ENCODE data around the gene DOC2B. TPM values are rescaled to one million over a fixed set of nuclear protein-coding genes. Genes with fewer than 3 reads are reported as not detected.

Gene DOC2B
- total RNA-seq, 1 donor from 2014 or later = 0.34 TPM

GRCh38 chr17:156094-156621, 25.3 kb downstream of the DOC2B start:
- no peak for DNase-seq (ENCODE audit: low spot score)
- no peak overlapping the region for H3K4me3 ChIP-seq
- no peaks in the 10 kb centered on the region for H3K9me3 ChIP-seq (ENCODE audit: low read depth)
- no peaks in the 10 kb centered on the region for H3K36me3 ChIP-seq
- H3K4me2 ChIP-seq = no peak overlapping the region
- H4K20me1 ChIP-seq (ENCODE audit: low read depth) = no peaks in the 10 kb centered on the region
- H3K27ac Mint-ChIP-seq = no peak overlapping the region
- no peak overlapping the region for H3K27ac ChIP-seq
- no peaks in the 10 kb centered on the region for H3K27me3 ChIP-seq
- H3K36me3 Mint-ChIP-seq = no peaks in the 10 kb centered on the region
- no peaks in the 10 kb centered on the region for H3F3A ChIP-seq (ENCODE audit: low read depth)
- H2AFZ ChIP-seq (replicated peaks) = no peak overlapping the region
- no peaks in the 10 kb centered on the region for H3K79me2 ChIP-seq (ENCODE audit: low read depth)
- H3K4me3 Mint-ChIP-seq = no peak overlapping the region
- no peaks in the 10 kb centered on the region for H3K4me1 Mint-ChIP-seq
- no peaks in the 10 kb centered on the region for H3K9me3 Mint-ChIP-seq
- H3K9ac ChIP-seq = no peak overlapping the region
- H3K27me3 Mint-ChIP-seq (ENCODE audit: insufficient read depth, low read depth) = peaks cover 5% of the 10 kb centered on the region
- TF ChIP-seq EZH2 (IDR thresholded peaks at IDR 0.05) (no peak), EZH2phosphoT487 (IDR thresholded peaks at IDR 0.05) (no peak), CTCF (IDR thresholded peaks at IDR 0.05) (no peak)
- no peaks in the 10 kb centered on the region for H3K4me1 ChIP-seq

- Histone ChIP-seq H3K9ac (no peak overlapping the region), H3K79me2 (ENCODE audit: low read depth) (no peaks in the 10 kb centered on the region), H3K36me3 (no peaks in the 10 kb centered on the region), H4K20me1 (ENCODE audit: low read depth) (no peaks in the 10 kb centered on the region), H3K4me1 (no peaks in the 10 kb centered on the region), H3K27me3 (no peaks in the 10 kb centered on the region), H2AFZ (replicated peaks) (no peak overlapping the region), H3K9me3 (ENCODE audit: low read depth) (no peaks in the 10 kb centered on the region), H3K4me2 (no peak overlapping the region), H3F3A (ENCODE audit: low read depth) (no peaks in the 10 kb centered on the region), H3K4me3 (no peak overlapping the region), H3K27ac (no peak overlapping the region)
- DNase-seq (ENCODE audit: low spot score) = no peak
- Mint-ChIP-seq H3K4me3 (no peak overlapping the region), H3K36me3 (no peaks in the 10 kb centered on the region), H3K9me3 (no peaks in the 10 kb centered on the region), H3K4me1 (no peaks in the 10 kb centered on the region), H3K27me3 (ENCODE audit: insufficient read depth, low read depth) (peaks cover 2% of the 10 kb centered on the region), H3K27ac (no peak overlapping the region)
- TF ChIP-seq EZH2 (IDR thresholded peaks at IDR 0.05) (no peak), EZH2phosphoT487 (IDR thresholded peaks at IDR 0.05) (no peak), CTCF (IDR thresholded peaks at IDR 0.05) (no peak)
Observed at GRCh38 chr17:155576-155975, 25.9 kb downstream of the DOC2B start.

- Histone ChIP-seq H3K36me3 (no peaks in the 10 kb centered on the region), H4K20me1 (ENCODE audit: low read depth) (no peaks in the 10 kb centered on the region), H3F3A (ENCODE audit: low read depth) (no peaks in the 10 kb centered on the region), H3K4me2 (no peak overlapping the region), H2AFZ (replicated peaks) (no peak overlapping the region), H3K79me2 (ENCODE audit: low read depth) (no peaks in the 10 kb centered on the region), H3K27me3 (no peaks in the 10 kb centered on the region), H3K4me3 (no peak overlapping the region), H3K9me3 (ENCODE audit: low read depth) (no peaks in the 10 kb centered on the region), H3K9ac (no peak overlapping the region), H3K4me1 (no peaks in the 10 kb centered on the region), H3K27ac (no peak overlapping the region)
- no peak for TF ChIP-seq CTCF (IDR thresholded peaks at IDR 0.05)
- no peak for TF ChIP-seq EZH2 (IDR thresholded peaks at IDR 0.05)
- no peak for TF ChIP-seq EZH2phosphoT487 (IDR thresholded peaks at IDR 0.05)
- H3K27ac Mint-ChIP-seq = no peak overlapping the region
- H3K9me3 Mint-ChIP-seq = no peaks in the 10 kb centered on the region
- DNase-seq (ENCODE audit: low spot score) = no peak
- H3K36me3 Mint-ChIP-seq = no peaks in the 10 kb centered on the region
- H3K27me3 Mint-ChIP-seq (ENCODE audit: insufficient read depth, low read depth) = peaks cover 5% of the 10 kb centered on the region
- no peaks in the 10 kb centered on the region for H3K4me1 Mint-ChIP-seq
- H3K4me3 Mint-ChIP-seq = no peak overlapping the region
Observed at GRCh38 chr17:153851-154250, 27.6 kb downstream of the DOC2B start.

Measured in neural progenitor cell (in vitro differentiated cells).